Stomach smooth muscle (tissue), 2 donors: Measurements from ENCODE around the gene ALDH8A1.

Source experiments
- H3K27ac ChIP-seq: one replicate; pipeline ENCODE4 v1.7.0; 2013; ENCODE audit warnings: mild to moderate bottlenecking, low read length, inconsistent platforms
- H3K27me3 ChIP-seq, 2 donors: one replicate each; pipeline ENCODE4 v1.7.0; 2013; ENCODE audit warnings: low read length in 2 of 2; ENCODE audit not compliant: insufficient read depth in 2 of 2, control insufficient read depth in 1 of 2
- H3K36me3 ChIP-seq, 2 donors: one replicate each; pipeline ENCODE4 v1.7.0; 2013; ENCODE audit warnings: low read length in 2 of 2; ENCODE audit not compliant: control insufficient read depth in 2 of 2, insufficient read depth in 2 of 2
- H3K4me1 ChIP-seq: one replicate; pipeline ENCODE4 v1.7.0; 2013; ENCODE audit warnings: low read length; ENCODE audit not compliant: control insufficient read depth, insufficient read depth
- H3K4me3 ChIP-seq, 2 donors: one replicate each; pipeline ENCODE4 v1.7.0; 2013; ENCODE audit warnings: low read length in 2 of 2
- H3K9ac ChIP-seq, 2 donors: one replicate each; pipeline ENCODE4 v1.7.0; 2013; ENCODE audit warnings: low read length in 2 of 2, mild to moderate bottlenecking in 1 of 2
- H3K9me3 ChIP-seq, 2 donors: one replicate each; pipeline ENCODE4 v1.7.0; 2013; ENCODE audit warnings: low read length in 2 of 2; ENCODE audit not compliant: control insufficient read depth in 2 of 2
- donor health status: healthy.
- donor health status: Pancreatic carcinoma.

ALDH8A1 gene

DNA sequence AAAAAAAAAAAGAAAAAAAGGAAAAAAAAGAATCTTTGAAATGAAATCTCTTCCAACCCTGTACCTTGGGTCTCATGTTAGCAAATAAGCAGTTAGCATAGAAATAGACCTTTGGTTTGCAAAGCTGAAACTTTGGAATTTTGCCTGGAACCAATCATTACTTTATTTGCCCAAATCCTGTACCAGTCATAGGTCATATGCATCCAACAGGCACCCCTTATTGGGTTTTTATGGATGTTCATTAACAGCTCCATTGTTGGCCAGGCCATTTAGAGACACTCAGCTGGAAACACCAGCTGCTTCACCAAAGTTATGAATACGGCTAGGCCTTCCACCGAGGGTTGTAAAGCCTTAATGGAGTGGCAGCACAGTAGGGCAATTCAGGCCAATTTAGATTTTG lies 53.0 kb downstream of the ALDH8A1 start:
- H3K36me3 ChIP-seq, result no peaks in the 10 kb centered on the region
- no peak overlapping the region for H3K9ac ChIP-seq
- no peak overlapping the region for H3K27ac ChIP-seq
- H3K4me1 ChIP-seq, result no peaks in the 10 kb centered on the region
- peaks cover 0 to 8% of the 10 kb centered on the region in 2 donors for H3K9me3 ChIP-seq
- no peak overlapping the region for H3K4me3 ChIP-seq
- no peaks in the 10 kb centered on the region for H3K27me3 ChIP-seq

DNA sequence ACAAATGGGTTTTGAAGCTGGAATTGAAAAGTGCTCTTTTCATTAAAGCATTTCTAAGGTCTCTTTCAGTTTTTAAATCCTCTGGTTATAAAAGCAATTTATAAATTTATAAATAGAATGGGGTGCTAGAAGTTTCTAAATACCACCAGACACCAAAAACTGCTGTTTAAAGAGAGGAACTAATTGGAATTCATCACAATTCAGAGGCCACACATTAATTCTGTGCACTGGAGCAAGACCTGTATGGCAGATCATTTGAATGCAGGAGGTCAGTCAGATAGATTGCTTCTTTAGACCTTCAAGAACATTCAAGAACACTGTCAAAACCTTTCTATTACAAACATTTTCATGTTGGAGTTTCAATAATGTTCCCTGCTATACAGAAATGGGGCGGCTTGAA lies 55.1 kb downstream of the ALDH8A1 start:
- Histone ChIP-seq H3K27me3 (no peaks in the 10 kb centered on the region), H3K36me3 (no peaks in the 10 kb centered on the region), H3K4me1 (no peaks in the 10 kb centered on the region), H3K4me3 (no peak overlapping the region), H3K9me3 (peaks cover 0 to 10% of the 10 kb centered on the region in 2 donors), H3K9ac (no peak overlapping the region), H3K27ac (no peak overlapping the region)

DNA sequence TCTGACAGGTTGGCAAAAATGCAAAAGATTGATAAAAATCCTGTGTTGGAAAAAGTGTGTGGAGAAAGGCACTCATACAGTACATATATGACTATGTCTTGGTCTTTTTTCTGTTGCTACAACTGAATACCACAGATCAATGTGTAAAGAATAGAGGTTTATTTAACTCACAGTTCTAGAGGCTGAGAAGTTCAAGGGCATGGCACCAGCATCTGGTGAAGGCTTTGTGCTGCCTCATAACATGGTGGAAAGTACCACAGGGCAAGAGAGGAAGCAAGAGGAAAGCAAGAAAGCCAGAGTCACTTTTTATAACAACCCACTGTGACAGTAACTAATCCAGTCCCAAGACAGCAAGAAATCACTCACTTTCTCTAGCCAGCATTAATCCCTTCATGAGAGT lies 57.5 kb downstream of the ALDH8A1 start:
- Histone ChIP-seq H3K4me3 (no peak overlapping the region), H3K9ac (no peak overlapping the region), H3K4me1 (no peaks in the 10 kb centered on the region), H3K36me3 (no peaks in the 10 kb centered on the region), H3K27me3 (peaks cover 0 to 3% of the 10 kb centered on the region in 2 donors), H3K27ac (no peak overlapping the region), H3K9me3 (peaks cover 0 to 10% of the 10 kb centered on the region in 2 donors)

DNA sequence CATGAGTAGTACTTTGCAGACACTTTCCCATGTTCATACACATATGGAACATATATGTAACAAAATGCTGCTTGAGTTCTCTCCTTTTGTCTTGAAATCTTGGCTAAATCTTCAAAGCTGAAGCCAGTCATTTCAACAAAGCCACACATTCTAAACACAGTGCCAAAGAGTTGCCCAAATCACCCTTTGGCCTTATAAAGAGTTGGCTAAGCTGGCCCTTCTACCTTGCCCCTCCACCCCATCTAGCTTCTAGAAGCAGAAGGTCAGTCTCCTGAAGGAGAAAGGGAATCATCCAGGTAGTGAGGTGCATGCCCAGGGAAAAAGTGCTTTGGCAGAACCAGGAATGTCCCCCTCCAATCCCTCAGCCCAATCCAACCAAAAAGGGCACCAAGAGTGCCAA lies 58.3 kb downstream of the ALDH8A1 start:
- Histone ChIP-seq H3K36me3 (no peaks in the 10 kb centered on the region), H3K4me1 (no peaks in the 10 kb centered on the region), H3K27me3 (peaks cover 0 to 3% of the 10 kb centered on the region in 2 donors), H3K9me3 (peaks cover 0 to 10% of the 10 kb centered on the region in 2 donors), H3K4me3 (no peak overlapping the region), H3K27ac (no peak overlapping the region), H3K9ac (no peak overlapping the region)

DNA sequence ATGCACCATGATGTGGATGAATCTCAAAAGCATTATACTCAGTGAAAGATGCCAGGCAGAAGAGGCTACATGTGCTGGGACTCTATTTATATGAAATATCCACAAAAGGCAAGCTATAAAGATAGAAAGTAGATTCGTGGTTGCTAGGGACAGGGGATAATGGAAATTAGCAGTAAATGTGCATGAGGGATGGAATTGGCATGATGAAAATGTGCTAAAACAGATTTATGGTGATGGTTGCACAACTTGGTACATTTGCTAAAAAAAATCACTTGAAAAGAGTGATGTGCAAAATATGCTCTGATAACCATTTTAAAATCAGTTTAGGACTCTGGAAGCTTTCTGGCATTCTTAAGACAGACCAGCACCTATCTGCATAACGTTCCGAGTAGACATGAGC lies 61.6 kb downstream of the ALDH8A1 start:
- Histone ChIP-seq H3K4me1 (no peaks in the 10 kb centered on the region), H3K36me3 (no peaks in the 10 kb centered on the region), H3K9me3 (peaks cover 0 to 10% of the 10 kb centered on the region in 2 donors), H3K9ac (no peak overlapping the region), H3K27ac (no peak overlapping the region), H3K4me3 (no peak overlapping the region), H3K27me3 (peaks cover 0 to 3% of the 10 kb centered on the region in 2 donors)

DNA sequence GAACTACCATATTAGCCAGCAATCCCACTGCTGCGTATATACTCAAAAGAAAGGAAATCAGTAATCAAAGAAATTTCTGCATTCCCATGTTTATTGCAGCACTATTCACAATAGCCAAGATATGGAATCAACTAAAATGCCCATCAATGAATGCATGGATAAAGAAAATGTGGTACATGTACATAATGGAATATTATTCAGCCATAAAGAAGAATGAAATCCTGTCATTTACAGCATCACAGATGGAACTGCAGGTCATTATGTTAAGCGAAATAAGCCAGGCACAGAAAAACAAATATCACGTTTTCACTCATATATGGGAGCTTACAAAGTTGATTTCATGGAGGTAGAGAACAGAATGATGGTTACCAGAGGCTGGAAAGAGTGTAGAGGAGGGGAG lies 65.1 kb downstream of the ALDH8A1 start:
- no peaks in the 10 kb centered on the region for H3K9me3 ChIP-seq
- peaks cover 0 to 3% of the 10 kb centered on the region in 2 donors for H3K27me3 ChIP-seq
- H3K4me3 ChIP-seq, result no peak overlapping the region
- no peaks in the 10 kb centered on the region for H3K4me1 ChIP-seq
- no peak overlapping the region for H3K27ac ChIP-seq
- H3K36me3 ChIP-seq, result no peaks in the 10 kb centered on the region
- no peak overlapping the region for H3K9ac ChIP-seq

DNA sequence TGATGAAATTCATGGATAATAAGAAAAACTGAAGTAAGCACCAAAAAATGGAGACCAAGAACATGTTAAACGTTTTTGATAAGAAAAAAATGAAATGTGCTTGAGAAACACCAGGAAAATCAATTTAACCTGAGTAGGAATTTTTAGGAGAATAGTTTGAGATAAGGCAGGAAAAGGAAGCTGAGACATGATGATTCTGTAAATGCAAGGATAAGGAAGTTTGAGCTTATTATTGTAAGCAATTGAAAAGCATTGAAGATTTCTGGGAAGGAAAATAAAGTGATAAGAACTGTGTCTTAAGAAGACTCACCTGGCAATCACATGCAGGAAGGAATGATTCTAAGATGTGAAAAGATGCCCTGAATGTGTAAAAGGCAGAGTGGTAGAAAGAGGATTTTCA lies 66.6 kb downstream of the ALDH8A1 start:
- no peak overlapping the region for H3K9ac ChIP-seq
- no peak overlapping the region for H3K4me3 ChIP-seq
- no peaks in the 10 kb centered on the region for H3K27me3 ChIP-seq
- no peak overlapping the region for H3K27ac ChIP-seq
- H3K9me3 ChIP-seq, result no peaks in the 10 kb centered on the region
- no peaks in the 10 kb centered on the region for H3K36me3 ChIP-seq
- no peaks in the 10 kb centered on the region for H3K4me1 ChIP-seq

DNA sequence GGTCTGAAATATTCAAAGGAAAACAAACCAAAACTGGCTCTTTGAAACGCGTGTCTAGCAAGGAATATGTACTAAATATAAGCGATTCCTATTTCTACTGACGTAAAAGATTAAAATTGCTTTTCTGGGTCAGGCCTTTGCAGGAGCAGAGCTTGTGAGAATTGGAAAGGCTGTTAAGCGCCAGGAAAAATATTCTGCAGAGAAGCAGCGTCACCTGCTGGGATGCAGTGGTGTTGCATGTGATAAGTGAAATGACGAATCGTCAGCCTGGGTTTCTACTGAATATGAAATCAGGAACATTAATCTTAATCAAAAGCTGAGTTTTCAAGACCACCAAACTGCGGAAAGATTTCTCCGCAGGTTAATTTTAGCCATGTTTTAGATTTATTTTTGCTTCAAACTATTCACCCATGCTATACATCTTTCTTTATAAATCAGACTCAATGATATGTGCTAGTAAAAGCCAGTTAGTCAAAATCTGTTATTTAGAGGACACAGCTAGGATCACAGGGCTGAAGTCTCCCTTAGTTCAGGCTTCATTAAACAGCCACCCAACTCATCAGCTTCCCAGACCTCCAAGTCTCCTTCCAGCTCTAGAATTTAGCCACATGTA lies 67.4 kb downstream of the ALDH8A1 start:
- H3K27me3 ChIP-seq, result no peaks in the 10 kb centered on the region
- no peak overlapping the region for H3K4me3 ChIP-seq
- no peak overlapping the region for H3K27ac ChIP-seq
- H3K9me3 ChIP-seq, result no peaks in the 10 kb centered on the region
- H3K4me1 ChIP-seq, result no peaks in the 10 kb centered on the region
- H3K9ac ChIP-seq, result no peak overlapping the region
- no peaks in the 10 kb centered on the region for H3K36me3 ChIP-seq

DNA sequence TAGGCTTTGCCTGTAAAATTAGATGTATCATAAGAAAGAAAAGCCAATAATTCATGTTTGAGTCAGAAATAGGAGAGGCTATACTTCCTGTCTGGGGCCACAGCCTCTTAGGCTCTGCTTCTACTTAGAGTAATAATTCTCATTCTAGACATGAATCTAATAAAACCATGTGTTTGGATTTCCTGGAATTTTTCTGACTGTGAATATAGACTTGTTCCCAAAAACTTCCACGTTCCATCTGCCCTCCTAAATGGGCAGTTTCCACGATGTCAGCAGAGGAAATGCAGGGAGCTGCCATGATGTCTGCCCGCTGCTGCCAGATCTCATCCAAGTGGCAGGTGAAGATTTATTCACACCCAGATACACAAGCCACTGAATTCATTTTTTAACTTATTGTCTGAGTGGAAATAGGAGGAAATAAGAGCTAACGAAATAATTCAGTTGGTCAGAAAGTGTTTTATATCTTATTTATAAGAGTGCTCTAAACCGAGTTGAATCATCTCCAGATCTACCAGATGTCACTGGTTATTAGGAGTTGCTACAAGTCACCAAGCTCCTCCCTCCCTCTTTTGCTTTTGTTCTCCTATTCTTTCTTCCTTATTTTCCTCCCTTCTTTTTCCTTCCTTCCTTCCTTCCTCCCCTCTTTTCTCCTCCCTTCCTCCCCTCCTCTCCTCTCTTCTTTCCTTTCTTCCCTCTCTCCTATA lies 69.3 kb downstream of the ALDH8A1 start:
- H3K36me3 ChIP-seq, result no peaks in the 10 kb centered on the region
- no peaks in the 10 kb centered on the region for H3K9me3 ChIP-seq
- H3K9ac ChIP-seq, result no peak overlapping the region
- no peaks in the 10 kb centered on the region for H3K27me3 ChIP-seq
- no peak overlapping the region for H3K4me3 ChIP-seq
- no peak overlapping the region for H3K27ac ChIP-seq
- H3K4me1 ChIP-seq, result no peaks in the 10 kb centered on the region

DNA sequence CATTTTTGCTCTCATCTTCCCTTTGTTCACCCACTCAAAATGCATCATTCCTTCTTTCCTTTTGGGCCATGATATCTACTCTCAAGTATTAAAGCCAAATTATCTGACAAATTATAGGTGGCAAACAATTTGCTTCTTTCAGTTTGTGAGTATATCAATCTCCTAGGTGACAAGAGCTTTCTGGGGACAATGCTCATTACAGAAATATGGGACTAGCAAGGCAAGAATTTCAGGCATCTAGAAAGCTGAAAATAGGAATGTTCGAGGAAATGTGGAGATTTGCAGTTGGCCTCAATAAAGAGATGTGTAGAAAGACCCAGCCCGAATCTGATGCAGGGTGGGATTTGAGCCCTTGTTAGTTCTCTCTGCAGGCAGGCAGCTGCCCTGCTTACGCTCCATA lies 71.8 kb downstream of the ALDH8A1 start:
- H3K36me3 ChIP-seq, result no peaks in the 10 kb centered on the region
- H3K4me3 ChIP-seq, result no peak overlapping the region
- H3K27me3 ChIP-seq, result no peaks in the 10 kb centered on the region
- no peak overlapping the region for H3K27ac ChIP-seq
- H3K9ac ChIP-seq, result no peak overlapping the region
- no peaks in the 10 kb centered on the region for H3K9me3 ChIP-seq
- H3K4me1 ChIP-seq, result no peaks in the 10 kb centered on the region

DNA sequence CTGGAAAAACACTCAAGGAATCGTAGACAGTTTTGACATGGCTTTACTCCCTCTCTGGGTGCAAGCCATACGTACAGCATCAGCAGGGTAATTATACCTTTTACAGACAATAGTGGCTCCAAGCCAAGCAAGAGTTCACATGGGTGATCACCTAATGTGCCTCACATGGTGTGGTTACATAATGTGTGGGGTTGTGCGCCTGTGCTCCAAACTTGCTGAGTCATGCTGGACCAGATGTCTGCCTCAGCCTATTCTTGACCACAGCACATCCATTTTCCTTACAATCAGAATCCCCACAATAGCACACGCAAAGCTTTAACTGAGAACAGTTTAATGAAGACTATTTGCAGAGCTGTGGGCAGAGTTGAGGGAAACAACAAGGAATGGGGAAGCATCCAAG lies 74.5 kb downstream of the ALDH8A1 start:
- H3K9me3 ChIP-seq, result no peaks in the 10 kb centered on the region
- no peaks in the 10 kb centered on the region for H3K27me3 ChIP-seq
- no peak overlapping the region for H3K9ac ChIP-seq
- H3K4me1 ChIP-seq, result no peaks in the 10 kb centered on the region
- no peaks in the 10 kb centered on the region for H3K36me3 ChIP-seq
- no peak overlapping the region for H3K27ac ChIP-seq
- no peak overlapping the region for H3K4me3 ChIP-seq
